HepG2 (cell line): ENCODE data around the gene PNPLA2. TPM values are rescaled to one million over a fixed set of nuclear protein-coding genes. Genes with fewer than 3 reads are reported as not detected.

ENCODE experiments used
- ARID5B ChIP-seq: IDR thresholded peaks from 2 replicates; pipeline ENCODE4 v1.4.0; 2020; ENCODE audit warnings: mild to moderate bottlenecking, missing genetic modification reagents
- ATF4 ChIP-seq, 2 experiments: fragments of 450-650 bp in 1 of 2; sonication (generic) in 1 of 2; formaldehyde crosslinking; IDR thresholded peaks; 2 replicates each; pipeline versions ENCODE4 v1.5.0 to v1.8.0; 2020 to 2022; ENCODE audit warnings: mild to moderate bottlenecking in 1 of 2, missing genetic modification reagents in 1 of 2
- BRF2 ChIP-seq: sonication (generic); formaldehyde crosslinking; IDR thresholded peaks from 2 replicates; pipeline ENCODE4 v1.8.1; 2022; ENCODE audit warnings: mild to moderate bottlenecking, missing genetic modification reagents
- CAMTA2 ChIP-seq: sonication (generic); formaldehyde crosslinking; IDR thresholded peaks from 2 replicates; pipeline ENCODE4 v1.4.0; 2020; ENCODE audit warnings: mild to moderate bottlenecking, missing genetic modification reagents, borderline replicate concordance
- DDIT3 ChIP-seq: sonication (generic); formaldehyde crosslinking; IDR thresholded peaks from 2 replicates; pipeline ENCODE4 v1.4.0; 2020; ENCODE audit warnings: mild to moderate bottlenecking, missing genetic modification reagents
- DMTF1 ChIP-seq: sonication (generic); formaldehyde crosslinking; IDR thresholded peaks from 2 replicates; pipeline ENCODE4 v1.4.0; 2020; ENCODE audit warnings: mild to moderate bottlenecking, missing genetic modification reagents
- DRAP1 ChIP-seq: IDR thresholded peaks from 2 replicates; pipeline ENCODE4 v1.6.1; 2016; ENCODE audit warnings: missing genetic modification reagents, missing compliant biosample characterization
- MTA1 ChIP-seq: sonication (generic); formaldehyde crosslinking; IDR thresholded peaks from 2 replicates; pipeline ENCODE4 v1.4.0; 2020; ENCODE audit warnings: missing genetic modification reagents, mild to moderate bottlenecking, borderline replicate concordance
- MXD1 ChIP-seq: sonication (generic); formaldehyde crosslinking; IDR thresholded peaks from 2 replicates; pipeline ENCODE4 v1.4.0; 2020; ENCODE audit warnings: mild to moderate bottlenecking, missing genetic modification reagents
- ONECUT2 ChIP-seq: sonication (generic); formaldehyde crosslinking; IDR thresholded peaks from 2 replicates; pipeline ENCODE4 v1.4.0; 2020; ENCODE audit warnings: missing genetic modification reagents
- ZNF136 ChIP-seq: sonication (generic); formaldehyde crosslinking; IDR thresholded peaks from 2 replicates; pipeline ENCODE4 v1.8.1; 2022; ENCODE audit warnings: low read depth, mild to moderate bottlenecking, moderate library complexity, missing genetic modification reagents
- ZNF441 ChIP-seq: sonication (generic); formaldehyde crosslinking; IDR thresholded peaks from 2 replicates; pipeline ENCODE4 v1.7.0; 2021; ENCODE audit warnings: missing genetic modification reagents, borderline replicate concordance
- ZNF446 ChIP-seq: sonication (generic); formaldehyde crosslinking; IDR thresholded peaks from 2 replicates; pipeline ENCODE4 v1.5.0; 2020; ENCODE audit warnings: mild to moderate bottlenecking, missing genetic modification reagents
- ZNF577 ChIP-seq: sonication (generic); formaldehyde crosslinking; IDR thresholded peaks from 2 replicates; pipeline ENCODE4 v1.4.0; 2020; ENCODE audit warnings: mild to moderate bottlenecking, low read depth, missing genetic modification reagents, borderline replicate concordance
- ZNF616 ChIP-seq: sonication (generic); formaldehyde crosslinking; IDR thresholded peaks from 2 replicates; pipeline ENCODE4 v1.5.0; 2020; ENCODE audit warnings: low read depth, mild to moderate bottlenecking, missing genetic modification reagents
- ZNF713 ChIP-seq: sonication (generic); formaldehyde crosslinking; IDR thresholded peaks from 2 replicates; pipeline ENCODE4 v1.4.0; 2020; ENCODE audit warnings: mild to moderate bottlenecking, missing genetic modification reagents
- ZNF75D ChIP-seq: sonication (generic); formaldehyde crosslinking; IDR thresholded peaks from 2 replicates; pipeline ENCODE4 v1.8.1; 2023; ENCODE audit warnings: missing genetic modification reagents, mild to moderate bottlenecking, borderline replicate concordance
- ZNF878 ChIP-seq: sonication (generic); formaldehyde crosslinking; IDR thresholded peaks from 2 replicates; pipeline ENCODE4 v1.8.1; 2023; ENCODE audit warnings: mild to moderate bottlenecking, missing genetic modification reagents, moderate library complexity
- polyA plus RNA-seq, 8 experiments: library from polyadenylated mRNA; depleted of rRNA in 3 of 8; stranded (reverse) in 7 of 8; unstranded in 1 of 8; fragments of >200 nt; fragmentation: Illumina TruSeq in 4 of 8; extraction: Trizol in 4 of 8; gene quantifications; 2 replicates each; pipeline versions ENCODE4 v1.2.1 to v1.2.3, GENCODE V29; 2011 to 2016; ENCODE audit warnings: low read depth in 4 of 8, missing spikeins in 1 of 8, mixed read lengths in 1 of 8; ENCODE audit not compliant: insufficient read depth in 1 of 8
- total RNA-seq, 5 experiments: library from RNA; depleted of rRNA; stranded (reverse); fragments of >200 nt; fragmentation: Illumina TruSeq; extraction: Trizol; gene quantifications; 2 replicates each; pipeline ENCODE4 v1.2.3, GENCODE V29; 2016; ENCODE audit warnings: low read depth in 1 of 5

Gene PNPLA2
- total and polyA plus RNA-seq, 2 of the 13 experiments (the other 11 are each of a cell fraction or from before 2014, with no cell fraction given), result 10.5 to 43.2 TPM

- TF ChIP-seq ARID5B (CRISPR knock-in tag), result no peak
- no peak for TF ChIP-seq ONECUT2
- TF ChIP-seq ATF4 (CRISPR knock-in tag; IDR thresholded peaks at IDR 0.05), result no peak
- TF ChIP-seq ZNF136, result no peak
- TF ChIP-seq DRAP1 (CRISPR knock-in tag), result no peak
- no peak for TF ChIP-seq CAMTA2 (CRISPR knock-in tag)
- no peak for TF ChIP-seq ZNF713
- TF ChIP-seq ZNF75D (CRISPR knock-in tag), result no peak
- TF ChIP-seq ZNF577 (CRISPR knock-in tag), result no peak
- TF ChIP-seq MTA1 (CRISPR knock-in tag), result peak; percentile 2; the same call in 1 of the 2 replicates
- no peak for TF ChIP-seq DMTF1 (CRISPR knock-in tag)
- TF ChIP-seq ZNF446 (CRISPR knock-in tag), result no peak
- TF ChIP-seq BRF2 (CRISPR knock-in tag), result no peak
- TF ChIP-seq ZNF441 (CRISPR knock-in tag), result no peak
- no peak for TF ChIP-seq ZNF878 (CRISPR knock-in tag)
- TF ChIP-seq MXD1 (CRISPR knock-in tag), result peak; percentile 78; the same call in 1 of the 2 replicates
- no peak for TF ChIP-seq ZNF616
- no peak for TF ChIP-seq DDIT3
These were observed 22.8 kb upstream of the PNPLA2 start (continued) for GRCh38 chr11:795634-796564.
